ENCODE results near the gene MPL.

MPL gene

DNA sequence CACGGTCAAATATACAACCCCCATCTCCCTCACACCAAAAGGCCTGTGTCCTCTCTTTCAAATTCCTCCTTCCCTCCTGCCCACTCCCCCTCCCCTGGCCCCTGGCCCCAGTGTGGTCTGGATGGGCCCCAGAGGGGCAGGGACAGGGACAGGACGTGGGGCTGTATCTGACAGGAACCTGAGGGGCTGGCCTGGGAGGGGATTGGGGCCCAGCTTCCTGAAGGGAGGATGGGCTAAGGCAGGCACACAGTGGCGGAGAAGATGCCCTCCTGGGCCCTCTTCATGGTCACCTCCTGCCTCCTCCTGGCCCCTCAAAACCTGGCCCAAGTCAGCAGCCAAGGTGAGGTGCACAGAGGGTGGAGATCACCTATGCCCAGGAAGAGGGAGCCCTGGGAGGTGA lies at the start of gene MPL:
TSS of gene MPL (plus strand) at position 231 of the 400 bp plus-strand sequence. CDS start at position 262, 31 bp downstream.
- no peak for DNase-seq

DNA sequence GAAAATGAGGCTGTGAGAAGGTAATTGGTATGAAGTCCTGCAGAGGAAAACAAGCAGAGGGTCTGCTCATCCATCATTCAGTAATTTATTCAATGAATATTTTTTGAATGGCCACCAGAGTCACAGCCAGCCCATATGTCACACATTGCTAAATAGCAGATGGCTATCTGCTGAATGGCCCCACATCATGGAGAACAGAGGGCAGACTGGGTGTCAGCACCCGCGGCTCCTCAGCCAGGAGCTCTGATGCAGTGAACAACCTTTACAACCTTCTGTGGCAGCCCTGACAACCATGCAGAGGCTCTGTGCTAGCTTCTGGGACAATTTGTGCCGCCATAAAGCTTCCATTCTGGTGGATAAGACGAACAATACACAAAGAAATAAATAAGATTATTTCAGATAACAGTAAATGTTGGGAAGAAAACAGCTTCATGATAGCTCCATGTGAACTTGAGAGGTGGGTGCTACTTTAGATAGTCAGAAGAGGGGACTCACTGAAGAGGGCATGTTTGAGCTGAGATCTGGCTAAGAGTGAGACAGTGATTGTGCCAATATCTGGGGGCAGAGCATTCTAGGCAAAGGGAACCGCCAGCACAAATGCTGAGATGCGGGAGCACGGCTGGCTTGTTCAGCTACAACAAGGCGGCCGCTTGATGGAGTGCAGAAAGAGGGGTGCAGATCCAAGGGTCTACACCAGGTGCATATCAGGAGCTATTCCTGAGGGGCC lies 49.4 kb upstream of the MPL start:
- no peak for DNase-seq

GRCh38 chr1:43288785-43289706 lies 48.6 kb upstream of the MPL start:
- no peak for DNase-seq

GRCh38 chr1:43292216-43292615 lies 45.4 kb upstream of the MPL start:
- no peak for DNase-seq

DNA sequence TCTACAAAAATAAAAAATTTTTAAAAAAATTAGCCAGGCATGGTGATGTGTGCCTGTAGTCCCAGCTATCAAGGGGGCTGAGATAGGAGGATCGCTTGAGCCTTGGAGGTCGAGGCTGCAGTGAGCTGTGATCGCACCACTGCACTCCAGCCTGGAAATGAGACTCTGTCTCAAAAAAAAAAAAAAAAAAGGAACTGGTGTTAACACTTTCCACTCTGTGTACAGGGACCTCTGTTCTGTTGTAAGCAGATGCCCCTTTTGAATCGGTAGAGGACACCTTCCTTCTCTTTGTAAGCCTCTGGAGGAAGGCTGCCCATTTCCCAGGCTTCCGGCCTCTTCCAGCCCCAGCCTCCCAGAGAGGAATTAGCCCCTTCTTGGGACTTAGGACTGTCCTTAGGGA lies 44.9 kb upstream of the MPL start:
- no peak for DNase-seq

GRCh38 chr1:43293176-43293575 lies 44.4 kb upstream of the MPL start:
- DNase-seq: no peak

DNA sequence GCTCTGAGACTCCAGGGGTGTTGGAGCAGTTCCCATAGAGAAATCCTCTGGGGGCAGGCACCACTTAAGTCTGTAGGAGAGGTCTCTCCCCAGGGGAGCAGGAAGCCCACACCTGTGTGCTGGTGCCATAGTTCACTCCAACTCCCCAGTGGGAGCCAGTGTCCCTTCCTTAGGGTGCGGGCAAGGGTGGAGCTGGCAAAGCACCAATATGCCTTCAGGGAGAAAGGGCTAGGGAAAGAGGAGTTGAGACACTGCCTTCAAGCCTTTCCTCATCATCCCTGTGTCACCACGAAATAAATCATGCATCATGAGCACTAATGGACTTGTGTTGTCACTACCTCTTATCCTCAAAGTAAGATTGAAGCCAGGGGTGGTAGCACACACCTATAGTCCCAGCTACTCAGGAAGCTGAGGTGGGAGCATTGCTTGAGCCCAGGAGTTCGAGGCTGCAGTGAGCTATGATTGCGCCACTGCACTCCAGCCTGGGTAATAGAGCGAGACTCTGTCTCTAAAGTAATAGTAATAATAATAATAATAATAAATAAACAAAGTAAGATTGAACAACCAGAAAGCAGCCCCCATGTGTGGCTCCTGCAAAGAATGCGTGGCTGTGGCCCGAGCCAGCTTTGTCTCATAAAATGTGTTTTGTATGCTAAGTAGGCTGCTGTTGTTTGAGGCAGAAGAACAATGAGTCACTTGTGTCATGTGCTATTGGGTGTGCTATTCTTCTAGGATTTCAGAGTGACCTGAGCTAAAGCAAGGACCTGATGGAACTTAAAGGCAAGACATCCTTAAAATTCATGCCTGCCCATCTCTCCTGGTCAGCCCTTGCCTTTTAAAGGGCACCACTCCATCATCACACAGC lies 43.5 kb upstream of the MPL start:
- no peak for DNase-seq

- DNase-seq: no peak
These were observed 42.9 kb upstream of the MPL start for GRCh38 chr1:43294761-43295160.

GRCh38 chr1:43296207-43296606 lies 41.4 kb upstream of the MPL start:
- DNase-seq: no peak

- DNase-seq: no peak
These were observed 39.6 kb upstream of the MPL start for GRCh38 chr1:43298055-43298454.

GRCh38 chr1:43299101-43299500 lies 38.5 kb upstream of the MPL start:
- no peak for DNase-seq

DNA sequence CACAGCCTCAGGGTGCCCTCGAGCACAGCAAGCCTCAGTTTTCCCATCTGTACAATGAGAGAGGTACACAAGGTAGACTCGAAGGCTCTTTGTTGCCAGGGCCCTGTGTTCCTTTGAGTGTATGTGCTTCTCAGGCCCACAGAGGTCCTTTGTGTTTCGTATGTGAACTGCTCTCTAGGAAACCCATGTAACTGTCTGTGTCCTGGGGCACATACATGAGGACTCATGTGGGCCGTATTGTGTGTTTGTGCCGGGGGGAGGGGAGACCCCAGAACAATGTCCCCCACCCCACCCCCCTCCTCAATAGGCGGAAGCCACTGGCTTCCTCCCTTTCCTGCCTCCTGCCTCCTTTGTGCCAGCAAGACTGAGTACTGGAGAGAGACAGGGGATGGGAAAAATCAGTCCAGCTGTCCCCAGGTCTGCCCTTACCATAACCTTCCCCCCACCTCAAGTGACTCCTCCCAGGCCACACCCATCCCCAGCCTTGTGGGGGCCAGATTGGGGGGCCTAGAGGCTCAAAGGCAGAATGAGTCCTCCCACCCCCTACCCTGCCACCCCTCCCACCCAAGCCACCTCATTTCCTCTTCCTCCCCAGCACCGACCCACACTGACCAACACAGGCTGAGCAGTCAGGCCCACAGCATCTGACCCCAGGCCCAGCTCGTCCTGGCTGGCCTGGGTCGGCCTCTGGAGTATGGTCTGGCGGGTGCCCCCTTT lies 37.1 kb upstream of the MPL start, which contains the start of gene TIE1:
TSS of gene TIE1 (plus strand) at position 605 of the 717 bp plus-strand sequence. CDS start at position 695, 90 bp downstream.
- no peak for DNase-seq

DNA sequence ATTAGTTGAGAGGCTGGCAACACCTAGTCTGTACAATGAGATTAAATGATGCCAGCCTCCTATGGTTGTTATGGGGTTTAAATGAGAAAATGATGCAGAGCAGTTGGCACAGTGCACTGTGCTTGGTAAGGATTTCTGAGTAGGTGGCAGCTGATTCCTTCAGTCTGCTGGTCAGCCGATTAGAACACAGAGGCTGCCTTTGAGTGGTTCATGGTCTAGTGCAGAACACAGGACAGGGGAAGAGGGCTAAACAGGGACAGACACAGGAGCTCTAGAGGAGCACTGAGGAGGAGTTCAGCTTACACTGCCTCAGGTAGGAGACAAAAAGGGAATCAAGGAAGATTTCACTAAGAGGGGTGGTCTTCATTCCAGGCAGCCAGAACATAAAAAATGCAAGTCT lies 35.4 kb upstream of the MPL start:
- DNase-seq: no peak

GRCh38 chr1:43302721-43303470 lies 34.7 kb upstream of the MPL start:
- no peak for DNase-seq

GRCh38 chr1:43303471-43304313 lies 33.9 kb upstream of the MPL start:
- no peak for DNase-seq

- DNase-seq: no peak
These were observed 33.3 kb upstream of the MPL start for GRCh38 chr1:43304314-43304681.

- DNase-seq: no peak
These were observed 32.8 kb upstream of the MPL start for GRCh38 chr1:43304771-43305300.

- DNase-seq: no peak
These were observed 32.2 kb upstream of the MPL start for GRCh38 chr1:43305461-43305860.

GRCh38 chr1:43305926-43306687 lies 31.5 kb upstream of the MPL start:
- no peak for DNase-seq
